Measurements from ENCODE around the gene CXCL14. TPM values are rescaled to one million over a fixed set of nuclear protein-coding genes. Genes with fewer than 3 reads are reported as not detected.

CXCL14 gene
- total RNA-seq, 1 experiment from 2014 or later, result not detected

DNA sequence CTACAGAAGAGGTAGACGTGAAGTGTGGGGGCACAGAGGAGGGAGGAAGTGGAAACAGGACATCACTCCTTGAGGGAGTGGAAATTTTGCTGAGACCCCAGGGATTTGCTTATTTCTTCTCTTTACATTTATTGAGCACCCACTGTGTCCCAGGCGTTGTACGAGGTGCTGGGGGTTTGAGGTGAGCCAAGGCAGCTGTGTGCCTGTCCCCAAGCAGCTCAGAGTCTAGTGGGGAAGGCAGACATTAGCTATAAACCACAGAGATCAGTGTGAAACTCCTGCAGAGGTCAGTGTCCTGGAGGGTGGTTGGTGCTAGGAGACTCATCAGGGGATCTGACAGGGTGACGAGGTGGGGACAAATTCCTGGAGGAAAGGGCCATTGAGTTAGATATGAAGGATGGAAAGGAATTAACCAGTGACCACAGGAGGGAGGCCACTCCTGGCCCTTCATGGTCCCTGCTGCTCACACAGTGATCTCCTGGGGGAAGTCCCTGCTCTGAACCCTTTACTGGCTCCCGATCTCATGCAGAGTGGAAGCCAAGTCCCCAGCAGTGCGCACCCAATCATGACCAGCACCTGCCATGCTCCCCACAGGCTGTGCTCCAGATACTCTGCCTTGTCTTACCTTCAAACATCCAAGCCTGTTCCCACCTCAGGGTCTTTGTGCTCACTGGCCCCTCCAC is 3.4 kb upstream of the CXCL14 start:
- no peak for DNase-seq
- H3K4me2 ChIP-seq, result no peak overlapping the region
- intact Hi-C loops (cut with micrococcal nuclease; ENCODE audit: unreplicated experiment), result no loop called here
- no peaks in the 10 kb centered on the region for H3K9me3 ChIP-seq (ENCODE audit: insufficient read depth, low read depth)
- no peak for TF ChIP-seq CTCF (conservative IDR thresholded peaks at IDR 0.05)
- TF ChIP-seq EZH2 (IDR thresholded peaks at IDR 0.05; ENCODE audit: low read depth), result no peak
- H4K20me1 ChIP-seq (ENCODE audit: insufficient read depth), result no peaks in the 10 kb centered on the region
- BruUV-seq (replicated peaks), result no TSS peak
- POLR2A ChIA-PET (ENCODE audit: unreplicated experiment), result no interaction called here
- H2AFZ ChIP-seq, result no peak overlapping the region
- CTCF ChIA-PET, result no interaction called here
- no peaks in the 10 kb centered on the region for H3K9me2 ChIP-seq (ENCODE audit: insufficient read depth)
- H3K36me3 ChIP-seq (ENCODE audit: low read depth), result no peaks in the 10 kb centered on the region
- H3K27me3 ChIP-seq (ENCODE audit: insufficient read depth, low read depth), result peaks cover 83% of the 10 kb centered on the region
- no peak overlapping the region for H3K27ac ChIP-seq
- no peaks in the 10 kb centered on the region for H3K4me1 ChIP-seq (replicated peaks; ENCODE audit: insufficient read depth)
- H3F3A ChIP-seq (ENCODE audit: insufficient read depth, low read depth), result no peaks in the 10 kb centered on the region
- H3K79me2 ChIP-seq (ENCODE audit: low read depth), result no peaks in the 10 kb centered on the region
- H3K4me3 ChIP-seq, result no peak overlapping the region

GRCh38 chr5:135578305-135578684 is 496 bp downstream of the CXCL14 start:
- H3K4me2 ChIP-seq, result no peak overlapping the region
- H3K79me2 ChIP-seq (ENCODE audit: low read depth), result no peaks in the 10 kb centered on the region
- no peaks in the 10 kb centered on the region for H3K4me1 ChIP-seq (replicated peaks; ENCODE audit: insufficient read depth)
- intact Hi-C loops (cut with micrococcal nuclease; ENCODE audit: unreplicated experiment), result no loop called here
- H3K4me3 ChIP-seq, result no peak overlapping the region
- POLR2A ChIA-PET (ENCODE audit: unreplicated experiment), result no interaction called here
- no peaks in the 10 kb centered on the region for H4K20me1 ChIP-seq (ENCODE audit: insufficient read depth)
- CTCF ChIA-PET, result no interaction called here
- no peaks in the 10 kb centered on the region for H3F3A ChIP-seq (ENCODE audit: insufficient read depth, low read depth)
- peaks cover 80% of the 10 kb centered on the region for H3K27me3 ChIP-seq (ENCODE audit: insufficient read depth, low read depth)
- no peaks in the 10 kb centered on the region for H3K9me3 ChIP-seq (ENCODE audit: insufficient read depth, low read depth)
- TF ChIP-seq CTCF (conservative IDR thresholded peaks at IDR 0.05), result no peak
- TF ChIP-seq EZH2 (IDR thresholded peaks at IDR 0.05; ENCODE audit: low read depth), result no peak
- no TSS peak for BruUV-seq (replicated peaks)
- no peak for DNase-seq
- H3K9me2 ChIP-seq (ENCODE audit: insufficient read depth), result no peaks in the 10 kb centered on the region
- no peak overlapping the region for H3K27ac ChIP-seq
- H2AFZ ChIP-seq, result no peak overlapping the region
- no peaks in the 10 kb centered on the region for H3K36me3 ChIP-seq (ENCODE audit: low read depth)

DNA sequence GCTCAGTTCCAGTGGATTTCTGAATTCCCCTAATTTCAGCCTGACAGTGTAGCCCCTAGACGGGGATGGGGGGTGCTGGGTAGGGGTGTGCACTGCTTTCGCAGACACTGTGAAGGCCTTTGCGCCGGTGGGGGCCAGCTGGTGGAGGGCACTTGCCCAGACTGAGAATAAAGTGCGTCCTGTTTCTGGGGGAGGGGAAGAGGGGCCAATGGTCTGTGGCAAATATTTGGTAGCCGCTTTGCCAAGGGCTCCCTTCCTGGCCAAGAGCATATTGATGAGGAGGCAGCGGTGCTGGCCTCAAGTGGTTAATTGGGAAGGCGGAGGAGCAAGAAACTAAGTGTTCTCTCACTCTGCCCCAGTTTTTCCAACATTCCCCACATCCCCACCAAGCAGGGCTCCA is 1.4 kb downstream of the CXCL14 start:
- H3K9me3 ChIP-seq (ENCODE audit: insufficient read depth, low read depth), result no peaks in the 10 kb centered on the region
- H3K27ac ChIP-seq, result no peak overlapping the region
- no peak overlapping the region for H2AFZ ChIP-seq
- no peaks in the 10 kb centered on the region for H3K4me1 ChIP-seq (replicated peaks; ENCODE audit: insufficient read depth)
- BruUV-seq (replicated peaks), result no TSS peak
- H4K20me1 ChIP-seq (ENCODE audit: insufficient read depth), result no peaks in the 10 kb centered on the region
- no peak overlapping the region for H3K4me3 ChIP-seq
- H3K79me2 ChIP-seq (ENCODE audit: low read depth), result no peaks in the 10 kb centered on the region
- no peak for TF ChIP-seq EZH2 (IDR thresholded peaks at IDR 0.05; ENCODE audit: low read depth)
- no peak for TF ChIP-seq CTCF (conservative IDR thresholded peaks at IDR 0.05)
- H3K9me2 ChIP-seq (ENCODE audit: insufficient read depth), result no peaks in the 10 kb centered on the region
- no peak overlapping the region for H3K4me2 ChIP-seq
- no peaks in the 10 kb centered on the region for H3F3A ChIP-seq (ENCODE audit: insufficient read depth, low read depth)
- DNase-seq, result no peak
- POLR2A ChIA-PET (ENCODE audit: unreplicated experiment), result interaction anchor here (0.7 kb wide), 1 partner anchor 273 kb away, joined by 9 read pairs; no protein-coding TSS in a partner anchor
- intact Hi-C loops (cut with micrococcal nuclease; ENCODE audit: unreplicated experiment), result no loop called here
- H3K36me3 ChIP-seq (ENCODE audit: low read depth), result no peaks in the 10 kb centered on the region
- CTCF ChIA-PET, result interaction anchor here (0.6 kb wide), 2 partner anchors 306 to 527 kb away, joined by 3 read pairs; no protein-coding TSS in a partner anchor
- H3K27me3 ChIP-seq (ENCODE audit: insufficient read depth, low read depth), result peaks cover 82% of the 10 kb centered on the region

Measured in PC-9 (cell line).